ENCODE measurements around the gene HIVEP1. TPM values are rescaled to one million over a fixed set of nuclear protein-coding genes. Genes with fewer than 3 reads are reported as not detected.
"Not testable (repeated sequence)": the region's sequence is repeated elsewhere in the genome, so short reads cannot be mapped to it uniquely, and the experiment has no call there.

HIVEP1 gene
- total RNA-seq, 1 experiment from 2014 or later: 16.3 TPM

GRCh38 chr6:12165722-12166280 lies 153.7 kb downstream of the HIVEP1 start:
- H3K27me3 ChIP-seq (replicated peaks): no peaks in the 10 kb centered on the region; the same call in 1 of the 2 replicates

GRCh38 chr6:12169377-12169776 lies 157.3 kb downstream of the HIVEP1 start:
- no peaks in the 10 kb centered on the region; the same call in 1 of the 2 replicates for H3K27me3 ChIP-seq (replicated peaks)
- no peaks in the 10 kb centered on the region for H3K36me3 ChIP-seq
- H3K27ac ChIP-seq: no peak overlapping the region
- no peak for DNase-seq (ENCODE audit: low read depth in 1 of 2, low spot score in 2 of 2)
- no peaks in the 10 kb centered on the region for H3K4me1 ChIP-seq (replicated peaks)
- no peak overlapping the region for H3K4me3 ChIP-seq
- no peaks in the 10 kb centered on the region for H3K9me3 ChIP-seq (replicated peaks)

More at GRCh38 chr6:12165722-12166280, 153.7 kb downstream of the HIVEP1 start:
- DNase-seq (ENCODE audit: low read depth in 1 of 2, low spot score in 2 of 2): no peak
- peaks cover 7% of the 10 kb centered on the region for H3K4me1 ChIP-seq (replicated peaks)
- H3K27ac ChIP-seq: no peak overlapping the region
- H3K4me3 ChIP-seq: no peak overlapping the region
- no peaks in the 10 kb centered on the region for H3K9me3 ChIP-seq (replicated peaks)
- H3K36me3 ChIP-seq: peaks cover 21% of the 10 kb centered on the region

DNA sequence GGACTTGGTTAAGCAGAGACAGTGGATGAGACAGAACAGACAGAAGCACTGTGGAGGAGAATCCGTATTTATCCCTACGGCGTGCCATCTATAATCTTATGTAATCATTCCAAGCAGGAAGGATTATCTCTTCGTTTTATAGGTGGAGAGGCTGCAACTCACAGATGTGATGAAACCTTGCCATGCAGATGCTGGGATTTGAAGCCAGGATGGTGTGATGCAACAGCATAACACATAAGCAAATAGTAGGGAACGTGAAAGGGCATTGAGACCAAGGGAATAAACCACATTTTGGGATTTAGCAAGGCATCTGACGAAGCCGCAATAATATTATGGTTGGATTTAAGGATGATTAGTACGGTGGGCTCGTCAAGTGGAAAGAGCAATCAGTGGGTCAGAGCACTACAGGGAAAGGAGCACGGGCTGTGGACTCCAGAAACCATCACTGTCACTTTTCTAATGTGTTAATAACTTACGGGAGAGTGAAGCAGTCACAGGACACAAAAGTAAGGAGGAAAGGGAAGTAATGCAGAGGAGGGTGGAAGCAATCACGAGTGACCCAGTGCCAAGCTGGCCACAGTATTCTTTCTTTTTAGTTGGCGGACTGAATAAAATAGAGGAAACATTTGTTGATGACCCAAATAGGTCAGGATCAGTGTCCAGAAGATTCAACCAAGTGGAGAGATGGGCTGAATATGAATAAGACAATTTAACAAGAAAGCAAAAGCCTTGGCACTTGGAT lies 158.4 kb downstream of the HIVEP1 start:
- Histone ChIP-seq H3K27ac (no peak overlapping the region), H3K9me3 (replicated peaks) (no peaks in the 10 kb centered on the region), H3K27me3 (replicated peaks) (no peaks in the 10 kb centered on the region; the same call in 1 of the 2 replicates), H3K4me3 (no peak overlapping the region), H3K36me3 (no peaks in the 10 kb centered on the region), H3K4me1 (replicated peaks) (no peaks in the 10 kb centered on the region; the same call in 1 of the 2 replicates)
- no peak for DNase-seq (ENCODE audit: low read depth in 1 of 2, low spot score in 2 of 2)

DNA sequence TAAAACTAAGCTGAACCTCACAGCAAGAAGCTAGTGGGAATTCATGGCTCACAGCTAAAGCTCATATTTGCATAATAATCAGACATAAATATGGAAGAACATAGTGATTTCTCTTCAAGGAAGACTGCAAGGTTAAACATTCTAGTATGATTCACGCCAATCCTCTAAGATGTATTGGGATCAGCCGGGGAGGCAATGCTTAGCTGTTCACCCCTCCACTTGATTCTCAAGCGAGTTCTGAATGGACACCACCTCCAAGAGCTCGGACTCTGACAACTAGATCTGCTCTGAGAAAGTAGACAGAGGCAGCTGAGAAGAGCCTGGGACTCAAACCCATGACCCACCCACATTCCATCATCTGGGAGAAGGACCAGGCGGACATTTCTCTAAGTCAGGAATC lies 159.6 kb downstream of the HIVEP1 start:
- Histone ChIP-seq H3K9me3 (replicated peaks) (no peaks in the 10 kb centered on the region), H3K4me3 (no peak overlapping the region), H3K27ac (no peak overlapping the region), H3K4me1 (replicated peaks) (no peaks in the 10 kb centered on the region; the same call in 1 of the 2 replicates), H3K36me3 (no peaks in the 10 kb centered on the region), H3K27me3 (replicated peaks) (no peaks in the 10 kb centered on the region; the same call in 1 of the 2 replicates)
- DNase-seq (ENCODE audit: low read depth in 1 of 2, low spot score in 2 of 2): no peak

DNA sequence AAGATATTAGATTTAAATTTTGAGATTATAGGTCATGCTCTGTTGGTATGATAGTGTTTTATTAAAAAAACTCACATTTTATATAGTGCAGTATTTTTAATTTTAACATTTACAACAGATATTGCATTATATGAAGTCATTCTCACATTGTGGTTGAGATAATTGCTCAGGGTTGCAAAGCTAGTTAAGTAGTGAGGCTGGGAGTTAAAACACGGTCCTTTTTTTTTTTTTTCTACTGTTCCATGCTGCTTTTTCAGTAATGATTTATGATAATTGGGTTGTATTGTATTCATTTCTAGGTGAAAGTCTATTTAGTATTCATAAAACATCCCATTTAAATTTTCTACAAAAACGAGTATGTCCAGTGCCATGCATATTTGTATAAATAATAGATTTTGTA lies 160.5 kb downstream of the HIVEP1 start:
- Histone ChIP-seq H3K4me1 (replicated peaks) (no peaks in the 10 kb centered on the region; the same call in 1 of the 2 replicates), H3K27me3 (replicated peaks) (no peaks in the 10 kb centered on the region)
- no peak for DNase-seq (ENCODE audit: low read depth in 1 of 2, low spot score in 2 of 2)

GRCh38 chr6:12173181-12173580 lies 161.1 kb downstream of the HIVEP1 start:
- H3K9me3 ChIP-seq (replicated peaks): no peaks in the 10 kb centered on the region
- no peak for DNase-seq (ENCODE audit: low read depth in 1 of 2, low spot score in 2 of 2)
- no peaks in the 10 kb centered on the region for H3K27me3 ChIP-seq (replicated peaks)
- H3K4me3 ChIP-seq: no peak overlapping the region
- no peaks in the 10 kb centered on the region; the same call in 1 of the 2 replicates for H3K4me1 ChIP-seq (replicated peaks)
- H3K27ac ChIP-seq: no peak overlapping the region
- H3K36me3 ChIP-seq: no peaks in the 10 kb centered on the region

More for the DNA sequence above, 160.5 kb downstream of the HIVEP1 start:
- no peaks in the 10 kb centered on the region for H3K36me3 ChIP-seq
- no peak overlapping the region for H3K4me3 ChIP-seq
- H3K9me3 ChIP-seq (replicated peaks): no peaks in the 10 kb centered on the region
- H3K27ac ChIP-seq: no peak overlapping the region

DNA sequence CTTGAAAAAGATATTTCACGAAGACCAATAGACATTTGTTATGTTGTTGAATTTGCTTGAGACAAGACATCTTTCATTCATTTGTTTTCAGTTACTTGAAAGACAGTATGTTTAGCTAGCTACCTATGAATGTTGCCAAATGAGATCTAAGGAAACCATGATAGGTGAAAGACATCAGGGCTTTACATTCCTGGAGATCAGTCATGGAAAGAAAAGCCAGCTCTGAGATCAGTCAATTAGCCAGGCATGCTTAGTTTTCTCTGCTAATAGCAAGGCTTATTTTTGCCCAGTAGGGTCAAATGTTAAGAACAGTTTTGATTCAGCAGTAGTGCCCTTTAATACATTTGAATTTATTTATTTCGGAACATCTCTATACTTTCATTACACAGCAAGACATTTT lies 161.5 kb downstream of the HIVEP1 start:
- H3K4me1 ChIP-seq (replicated peaks): no peaks in the 10 kb centered on the region; the same call in 1 of the 2 replicates
- H3K4me3 ChIP-seq: no peak overlapping the region
- no peak overlapping the region for H3K27ac ChIP-seq
- H3K36me3 ChIP-seq: no peaks in the 10 kb centered on the region
- no peaks in the 10 kb centered on the region for H3K27me3 ChIP-seq (replicated peaks)
- no peak for DNase-seq (ENCODE audit: low read depth in 1 of 2, low spot score in 2 of 2)
- no peaks in the 10 kb centered on the region for H3K9me3 ChIP-seq (replicated peaks)

DNA sequence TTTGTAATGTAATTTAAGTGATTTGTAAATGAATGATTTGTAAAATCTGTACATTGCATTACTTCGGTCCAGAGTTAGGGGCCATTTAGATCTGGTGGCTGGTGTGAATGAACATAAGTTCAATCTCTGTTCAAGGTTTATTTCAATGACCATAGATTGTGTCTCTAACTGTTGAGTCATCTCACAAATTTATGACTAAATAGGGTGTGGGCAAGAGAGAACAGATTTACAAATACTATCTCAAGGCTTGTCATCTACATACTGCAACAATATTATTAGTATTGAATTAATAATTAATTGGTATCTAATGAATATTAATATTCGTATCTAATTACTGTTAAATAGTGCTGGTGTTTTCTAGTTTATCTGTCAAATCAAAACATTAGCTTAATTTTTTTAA lies 162.8 kb downstream of the HIVEP1 start:
- H3K9me3 ChIP-seq (replicated peaks): no peaks in the 10 kb centered on the region
- no peaks in the 10 kb centered on the region for H3K27me3 ChIP-seq (replicated peaks)
- no peak overlapping the region for H3K27ac ChIP-seq
- H3K4me1 ChIP-seq (replicated peaks): no peaks in the 10 kb centered on the region; the same call in 1 of the 2 replicates
- no peak for DNase-seq (ENCODE audit: low read depth in 1 of 2, low spot score in 2 of 2)
- no peaks in the 10 kb centered on the region for H3K36me3 ChIP-seq
- no peak overlapping the region for H3K4me3 ChIP-seq

DNA sequence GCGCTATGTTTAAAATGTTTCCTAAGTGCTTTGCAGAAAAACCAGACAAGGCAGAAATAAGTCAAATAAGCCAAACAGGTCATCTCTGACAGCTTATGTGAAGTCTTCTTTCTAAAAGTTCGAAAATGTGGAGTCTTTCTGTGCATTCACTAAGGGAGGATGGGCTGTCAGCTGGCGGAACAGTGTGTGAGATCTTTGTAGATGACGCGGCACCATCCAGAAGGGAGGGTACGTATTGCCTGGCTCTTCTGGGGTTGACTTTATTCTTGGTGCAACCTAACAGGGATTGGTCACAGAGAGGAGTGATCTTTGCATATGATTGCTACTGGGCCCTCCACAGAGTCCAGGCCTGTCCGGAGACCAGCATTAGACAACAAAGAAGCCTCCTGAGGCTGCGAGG lies 163.5 kb downstream of the HIVEP1 start:
- no peak overlapping the region for H3K27ac ChIP-seq
- no peaks in the 10 kb centered on the region for H3K9me3 ChIP-seq (replicated peaks)
- no peak for DNase-seq (ENCODE audit: low read depth in 1 of 2, low spot score in 2 of 2)
- H3K36me3 ChIP-seq: no peaks in the 10 kb centered on the region
- H3K4me1 ChIP-seq (replicated peaks): no peaks in the 10 kb centered on the region; the same call in 1 of the 2 replicates
- no peaks in the 10 kb centered on the region for H3K27me3 ChIP-seq (replicated peaks)
- no peak overlapping the region for H3K4me3 ChIP-seq

- H3K27me3 ChIP-seq (replicated peaks); H3K4me1 ChIP-seq (replicated peaks); H3K27ac ChIP-seq; DNase-seq (ENCODE audit: low read depth in 1 of 2, low spot score in 2 of 2); H3K4me3 ChIP-seq; H3K36me3 ChIP-seq; H3K9me3 ChIP-seq (replicated peaks): not testable (repeated sequence)
These were observed 164.7 kb downstream of the HIVEP1 start for GRCh38 chr6:12176782-12177181.

DNA sequence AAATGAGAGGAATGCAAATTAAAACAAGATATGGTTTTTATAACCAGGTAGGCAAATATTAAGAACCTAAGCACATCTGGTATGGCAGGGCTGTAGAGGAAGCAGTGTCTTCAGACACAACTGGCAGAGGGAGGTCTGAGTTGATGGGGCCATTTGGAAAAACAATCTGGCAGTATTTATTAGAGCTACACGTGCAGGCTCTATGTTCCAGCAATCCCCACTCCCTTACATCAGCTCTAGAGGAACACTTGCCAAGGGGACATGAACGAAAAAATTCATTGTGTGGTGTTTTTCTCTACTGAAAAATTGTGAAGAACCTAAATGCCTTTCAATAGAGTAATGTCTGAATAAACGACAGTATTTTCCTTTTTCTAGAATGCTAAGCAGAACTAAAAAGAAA lies 166.4 kb downstream of the HIVEP1 start:
- no peak overlapping the region for H3K27ac ChIP-seq
- H3K27me3 ChIP-seq (replicated peaks): no peaks in the 10 kb centered on the region
- no peaks in the 10 kb centered on the region for H3K36me3 ChIP-seq
- no peak overlapping the region for H3K4me3 ChIP-seq
- no peaks in the 10 kb centered on the region for H3K9me3 ChIP-seq (replicated peaks)
- DNase-seq (ENCODE audit: low read depth in 1 of 2, low spot score in 2 of 2): no peak
- H3K4me1 ChIP-seq (replicated peaks): no peaks in the 10 kb centered on the region; the same call in 1 of the 2 replicates

DNA sequence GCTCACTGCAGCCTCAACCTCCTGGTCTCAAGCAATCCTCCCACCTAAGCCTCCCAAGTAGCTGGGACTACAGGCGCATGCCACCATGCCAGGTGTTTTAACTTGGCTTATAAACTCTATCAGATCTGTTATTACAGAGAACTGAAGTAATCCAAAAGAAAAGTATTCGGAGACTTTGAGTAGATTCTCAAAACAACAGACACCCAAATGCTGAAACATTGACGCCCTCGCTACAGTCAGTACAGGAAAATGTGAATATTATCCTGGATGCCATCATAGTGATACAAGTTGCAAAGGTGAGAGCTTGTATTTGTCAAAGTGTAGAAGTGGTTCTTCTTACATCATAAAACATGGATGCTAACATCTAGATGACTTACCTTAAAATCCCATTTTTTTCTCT lies 169.4 kb downstream of the HIVEP1 start:
- H3K9me3 ChIP-seq (replicated peaks): no peaks in the 10 kb centered on the region
- DNase-seq (ENCODE audit: low read depth in 1 of 2, low spot score in 2 of 2): no peak
- no peak overlapping the region for H3K4me3 ChIP-seq
- H3K36me3 ChIP-seq: no peaks in the 10 kb centered on the region
- H3K27ac ChIP-seq: no peak overlapping the region
- no peaks in the 10 kb centered on the region for H3K4me1 ChIP-seq (replicated peaks)
- no peaks in the 10 kb centered on the region for H3K27me3 ChIP-seq (replicated peaks)

DNA sequence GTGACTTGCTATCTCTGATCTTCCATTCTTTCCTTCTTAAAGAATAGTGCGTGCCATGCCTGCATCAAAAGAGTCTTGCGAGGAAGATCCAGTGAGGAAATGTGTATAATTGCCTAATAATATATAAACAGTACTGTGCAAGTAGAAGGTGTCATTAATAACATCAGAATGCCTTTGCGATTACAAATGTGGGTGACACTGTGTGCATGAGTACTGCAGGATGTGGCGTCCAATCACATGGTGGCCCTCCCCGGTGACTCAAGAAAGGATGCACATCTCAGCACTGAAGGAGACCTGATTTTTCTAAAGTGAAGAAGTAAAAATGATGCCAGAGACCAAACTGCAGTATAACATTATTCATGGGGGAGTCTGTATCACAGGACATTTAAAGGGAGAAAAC lies 170.6 kb downstream of the HIVEP1 start:
- no peak overlapping the region for H3K27ac ChIP-seq
- no peaks in the 10 kb centered on the region for H3K27me3 ChIP-seq (replicated peaks)
- H3K4me3 ChIP-seq: no peak overlapping the region
- no peak for DNase-seq (ENCODE audit: low read depth in 1 of 2, low spot score in 2 of 2)
- no peaks in the 10 kb centered on the region for H3K36me3 ChIP-seq
- no peaks in the 10 kb centered on the region for H3K9me3 ChIP-seq (replicated peaks)
- H3K4me1 ChIP-seq (replicated peaks): no peaks in the 10 kb centered on the region

- no peaks in the 10 kb centered on the region for H3K27me3 ChIP-seq (replicated peaks)
- H3K27ac ChIP-seq: no peak overlapping the region
- no peaks in the 10 kb centered on the region for H3K36me3 ChIP-seq
- H3K9me3 ChIP-seq (replicated peaks): no peaks in the 10 kb centered on the region
- H3K4me3 ChIP-seq: no peak overlapping the region
- no peak for DNase-seq (ENCODE audit: low read depth in 1 of 2, low spot score in 2 of 2)
- no peaks in the 10 kb centered on the region for H3K4me1 ChIP-seq (replicated peaks)
These were observed 173.1 kb downstream of the HIVEP1 start for GRCh38 chr6:12185081-12185673.
